ENCODE data around the gene LHFPL3.

DNA sequence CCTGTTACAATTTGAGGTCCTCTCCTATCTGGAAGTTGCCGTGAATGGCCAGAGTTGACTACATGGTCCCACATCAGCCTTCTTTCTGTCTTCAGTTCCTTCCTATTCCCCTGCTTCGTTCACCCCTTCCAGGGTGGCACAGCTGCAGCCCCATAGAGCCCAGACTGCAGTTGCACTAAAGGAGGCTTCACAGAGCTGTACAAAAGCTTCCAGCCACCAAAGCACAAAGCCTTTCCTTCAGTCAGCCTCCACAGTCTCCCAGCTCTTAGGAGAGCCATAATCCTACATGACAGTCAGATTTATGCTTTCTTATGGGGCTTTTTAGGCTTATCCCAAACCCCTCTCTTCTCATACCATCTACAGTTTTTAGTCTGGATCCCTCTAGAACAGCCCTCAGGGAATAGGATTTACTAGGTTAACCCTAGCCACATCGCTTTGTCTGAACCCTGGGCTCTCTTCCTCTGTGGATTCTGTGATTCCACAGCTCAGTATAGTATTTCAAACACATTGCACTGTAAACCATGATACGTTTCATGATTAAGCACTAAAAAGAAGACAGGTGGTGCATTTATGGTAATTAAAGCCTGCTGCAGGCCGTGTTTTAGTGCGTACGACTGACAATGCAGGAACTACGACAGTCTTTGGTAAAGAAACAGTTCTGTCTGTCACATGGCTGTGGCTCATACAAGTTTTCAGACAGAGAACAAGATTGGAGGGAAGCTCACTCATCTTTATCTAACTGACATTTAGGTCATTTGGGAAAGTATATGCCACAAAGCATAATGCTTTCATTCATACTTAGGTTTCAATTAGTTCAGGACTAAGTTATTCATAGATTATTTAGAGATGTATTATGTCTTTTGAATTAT, 477.3 kb downstream of the LHFPL3 start:
- TF ChIP-seq, protein P1, sequence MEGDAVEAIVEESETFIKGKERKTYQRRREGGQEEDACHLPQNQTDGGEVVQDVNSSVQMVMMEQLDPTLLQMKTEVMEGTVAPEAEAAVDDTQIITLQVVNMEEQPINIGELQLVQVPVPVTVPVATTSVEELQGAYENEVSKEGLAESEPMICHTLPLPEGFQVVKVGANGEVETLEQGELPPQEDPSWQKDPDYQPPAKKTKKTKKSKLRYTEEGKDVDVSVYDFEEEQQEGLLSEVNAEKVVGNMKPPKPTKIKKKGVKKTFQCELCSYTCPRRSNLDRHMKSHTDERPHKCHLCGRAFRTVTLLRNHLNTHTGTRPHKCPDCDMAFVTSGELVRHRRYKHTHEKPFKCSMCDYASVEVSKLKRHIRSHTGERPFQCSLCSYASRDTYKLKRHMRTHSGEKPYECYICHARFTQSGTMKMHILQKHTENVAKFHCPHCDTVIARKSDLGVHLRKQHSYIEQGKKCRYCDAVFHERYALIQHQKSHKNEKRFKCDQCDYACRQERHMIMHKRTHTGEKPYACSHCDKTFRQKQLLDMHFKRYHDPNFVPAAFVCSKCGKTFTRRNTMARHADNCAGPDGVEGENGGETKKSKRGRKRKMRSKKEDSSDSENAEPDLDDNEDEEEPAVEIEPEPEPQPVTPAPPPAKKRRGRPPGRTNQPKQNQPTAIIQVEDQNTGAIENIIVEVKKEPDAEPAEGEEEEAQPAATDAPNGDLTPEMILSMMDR (IDR thresholded peaks at IDR 0.05), result no peak
- TF ChIP-seq POLR2A (IDR thresholded peaks at IDR 0.05), result no peak

Measured in thyroid gland (tissue), 4 donors.